Caco-2 (cell line): ENCODE results near the gene SLC38A10. TPM values are rescaled to one million over a fixed set of nuclear protein-coding genes. Genes with fewer than 3 reads are reported as not detected.

ENCODE experiments used
- BruUV-seq: library from RNA; stranded (reverse); fragments of 400-500 nt; replicated peaks from 2 replicates; lab custom pipeline; 2021; lab: Mats Ljungman, UMichigan
- CTCF ChIA-PET: fragments of 300-600 bp; sonication (Branson Sonifier 250); formaldehyde crosslinking; loops from one replicate; lab custom pipeline; 2022; ENCODE audit warnings: antibody characterized with exemption; lab: Charles Lee
- POLR2A ChIA-PET: fragments of 300-600 bp; sonication (Branson Sonifier 250); formaldehyde crosslinking; loops from one replicate; lab custom pipeline; 2022; ENCODE audit warnings: antibody characterized with exemption; lab: Charles Lee
- DNase-seq, 2 experiments: peaks; one replicate each; pipeline versions ENCODE4 v3.0.0 to v3.0.0-alpha.2; 2020 to 2022
- H3K27me3 ChIP-seq: replicated peaks from 2 replicates; pipeline ENCODE4 v1.6.0; 2011; ENCODE audit warnings: low read length; ENCODE audit not compliant: control insufficient read depth, insufficient read depth
- H3K36me3 ChIP-seq: 2 replicates; pipeline ENCODE4 v1.5.1; 2011; ENCODE audit warnings: low read length; ENCODE audit not compliant: control insufficient read depth, insufficient read depth
- H3K4me1 ChIP-seq: fragments of 250-450 bp; sonication (Bioruptor Pico); 2 replicates; pipeline ENCODE4 v1.5.1; 2020; ENCODE audit warnings: mild to moderate bottlenecking
- H3K4me3 ChIP-seq: 2 replicates; pipeline ENCODE4 v1.5.1; 2011; ENCODE audit warnings: low read depth, mild to moderate bottlenecking, control low read depth, low read length
- H3K9me3 ChIP-seq: fragments of 250-450 bp; sonication (Bioruptor Pico); 2 replicates; pipeline ENCODE4 v1.5.1; 2020; ENCODE audit warnings: mild to moderate bottlenecking, moderate library complexity
- H3K27ac Mint-ChIP-seq: one replicate; pipeline ENCODE4 v1.8.0; 2022; ENCODE audit warnings: mixed read lengths; ENCODE audit not compliant: unreplicated experiment
- H3K27me3 Mint-ChIP-seq: one replicate; pipeline ENCODE4 v1.8.0; 2022; ENCODE audit warnings: mixed read lengths; ENCODE audit not compliant: insufficient read depth, unreplicated experiment
- H3K36me3 Mint-ChIP-seq: one replicate; pipeline ENCODE4 v1.8.0; 2022; ENCODE audit warnings: mild to moderate bottlenecking, mixed read lengths; ENCODE audit not compliant: insufficient read depth, unreplicated experiment
- H3K4me1 Mint-ChIP-seq: one replicate; pipeline ENCODE4 v1.8.0; 2022; ENCODE audit warnings: low read depth, mixed read lengths; ENCODE audit not compliant: unreplicated experiment
- H3K4me3 Mint-ChIP-seq: one replicate; pipeline ENCODE4 v1.8.0; 2022; ENCODE audit warnings: mild to moderate bottlenecking, moderate library complexity, mixed read lengths; ENCODE audit not compliant: unreplicated experiment
- H3K9me3 Mint-ChIP-seq: one replicate; pipeline ENCODE4 v1.8.0; 2022; ENCODE audit warnings: mixed read lengths; ENCODE audit not compliant: unreplicated experiment
- CTCF ChIP-seq, 2 experiments: fragments of 200-600 bp in 1 of 2; IDR thresholded peaks; 1 replicate in 1 of 2; 2 replicates in 1 of 2; pipeline versions ENCODE4 v1.5.1 to v1.8.0; 2011 to 2022; ENCODE audit warnings: antibody characterized with exemption in 1 of 2, control low read depth in 1 of 2, inconsistent platforms in 1 of 2, low read depth in 1 of 2, low read length in 1 of 2, mild to moderate bottlenecking in 1 of 2, moderate library complexity in 1 of 2; ENCODE audit not compliant: insufficient read depth in 1 of 2, severe bottlenecking in 1 of 2, unreplicated experiment in 1 of 2
- intact Hi-C: fragments of 100-400 bp; cut with micrococcal nuclease; formaldehyde crosslinking; loops from one replicate; pipeline ENCODE4 v1.10.0; 2022; ENCODE audit not compliant: unreplicated experiment
- total RNA-seq: library from RNA; stranded (reverse); gene quantifications from 2 replicates; pipeline ENCODE4 v1.2.3, GENCODE V29; 2022

Gene SLC38A10
- total RNA-seq, 1 experiment from 2014 or later: 137 TPM

GRCh38 chr17:81196505-81197408 is 98.3 kb downstream of the SLC38A10 start:
- no peaks in the 10 kb centered on the region for H3K9me3 ChIP-seq
- H3K36me3 ChIP-seq: no peaks in the 10 kb centered on the region
- no TSS peak for BruUV-seq
- H3K4me1 ChIP-seq: no peaks in the 10 kb centered on the region
- intact Hi-C loops: no loop called here
- CTCF ChIA-PET: no interaction called here
- POLR2A ChIA-PET: no interaction called here
- Mint-ChIP-seq H3K27ac (no peak overlapping the region), H3K4me1 (no peaks in the 10 kb centered on the region), H3K9me3 (no peaks in the 10 kb centered on the region), H3K27me3 (no peaks in the 10 kb centered on the region), H3K4me3 (no peak overlapping the region), H3K36me3 (peaks cover 6% of the 10 kb centered on the region)
- no peak for DNase-seq
- no peak overlapping the region for H3K4me3 ChIP-seq
- TF ChIP-seq CTCF (IDR thresholded peaks at IDR 0.05; ENCODE audit: insufficient read depth in 1 of 2, low read depth in 1 of 2, low read length in 1 of 2, severe bottlenecking in 1 of 2, unreplicated experiment in 1 of 2): no peak
- no peaks in the 10 kb centered on the region for H3K27me3 ChIP-seq

GRCh38 chr17:81195941-81196495 is 99.1 kb downstream of the SLC38A10 start:
- POLR2A ChIA-PET: no interaction called here
- no peak overlapping the region for H3K4me3 ChIP-seq
- H3K4me1 ChIP-seq: no peaks in the 10 kb centered on the region
- no TSS peak for BruUV-seq
- DNase-seq: no peak
- TF ChIP-seq CTCF (IDR thresholded peaks at IDR 0.05; ENCODE audit: insufficient read depth in 1 of 2, low read depth in 1 of 2, low read length in 1 of 2, severe bottlenecking in 1 of 2, unreplicated experiment in 1 of 2): no peak
- Mint-ChIP-seq H3K4me3 (no peak overlapping the region), H3K27ac (no peak overlapping the region), H3K4me1 (no peaks in the 10 kb centered on the region), H3K9me3 (no peaks in the 10 kb centered on the region), H3K36me3 (peaks cover 6% of the 10 kb centered on the region), H3K27me3 (no peaks in the 10 kb centered on the region)
- no peaks in the 10 kb centered on the region for H3K27me3 ChIP-seq
- no peaks in the 10 kb centered on the region for H3K9me3 ChIP-seq
- H3K36me3 ChIP-seq: no peaks in the 10 kb centered on the region
- intact Hi-C loops: no loop called here
- CTCF ChIA-PET: no interaction called here

Other genes with a start within 250 kb of the SLC38A10 start
- 0.58 TPM in 1 of 2 replicates, not detected in the other for gene PVALEF, start 129.8 kb downstream of the SLC38A10 start, total RNA-seq
- gene AATK, start 129.1 kb downstream of the SLC38A10 start, total RNA-seq: 26.4 and 26.6 TPM in 2 replicates
- gene CEP131, start 72.3 kb downstream of the SLC38A10 start, total RNA-seq: 28.4 and 29.4 TPM in 2 replicates
- 38.7 and 40.3 TPM in 2 replicates for gene TEPSIN, start 56.3 kb downstream of the SLC38A10 start, total RNA-seq
- 65.0 and 66.7 TPM in 2 replicates for gene NDUFAF8, start 56.0 kb downstream of the SLC38A10 start, total RNA-seq
- gene BAHCC1, start 100.2 kb upstream of the SLC38A10 start, total RNA-seq: 10.2 and 15.5 TPM in 2 replicates
- 1,436 and 1,933 TPM in 2 replicates for gene ACTG1, start 217.5 kb upstream of the SLC38A10 start, total RNA-seq
- gene FSCN2, start 233.1 kb upstream of the SLC38A10 start, total RNA-seq: 2.1 and 2.9 TPM in 2 replicates